HepG2 (cell line): ENCODE measurements around the gene TSPAN18. TPM values are rescaled to one million over a fixed set of nuclear protein-coding genes. Genes with fewer than 3 reads are reported as not detected.
A peak's percentile ranks its signal among the peaks of the same experiment; 100 is the strongest.

Experiments
- ATAC-seq: fragments of 200-7000 bp; cut with Tn5 transposase; 3 replicates; pipeline ENCODE4 v1.9.1; 2020; ENCODE audit warnings: mild to moderate bottlenecking, moderate library complexity
- Bru-seq: library from RNA; stranded (reverse); fragments of 400-500 nt; gene quantifications from one replicate; lab custom pipeline; 2021; lab: Mats Ljungman, UMichigan
- BruChase-seq, 2 experiments: library from RNA; stranded (reverse); fragments of 400-500 nt; gene quantifications; one replicate each; lab custom pipeline; 2021; lab: Mats Ljungman, UMichigan
- BruUV-seq: library from RNA; stranded (reverse); fragments of 400-500 nt; replicated peaks from 2 replicates; lab custom pipeline; 2021; lab: Mats Ljungman, UMichigan
- CTCF ChIA-PET: fragments of 300-600 bp; formaldehyde crosslinking; extraction: SDS; loops from one replicate; lab custom pipeline; 2021; ENCODE audit warnings: low total read pairs, inconsistent platforms, low intra/inter-chr PET ratio; lab: Yijun Ruan, JAX
- POLR2A ChIA-PET: fragments of 350-600 bp; sonication (Branson Sonifier 250); formaldehyde crosslinking; loops from one replicate; lab custom pipeline; 2020; ENCODE audit warnings: antibody characterized with exemption, inconsistent platforms; lab: Yijun Ruan, JAX
- DNase-seq: peaks from one replicate; pipeline ENCODE4 v3.0.0-alpha.2; 2015; ENCODE audit warnings: low spot score
- FAIRE-seq: peaks from 3 replicates; lab custom pipeline; 2011; peaks lifted over from hg19 to GRCh38; lab: Jason Lieb, UNC
- H2AFZ ChIP-seq: one replicate; pipeline ENCODE4 v1.6.1; 2011; ENCODE audit warnings: low read length, inconsistent platforms
- H3K27ac ChIP-seq: fragments of 300-600 bp; 3 replicates; pipeline ENCODE4 v1.8.0; 2011; ENCODE audit warnings: mixed run types, mild to moderate bottlenecking, mixed read lengths, low read length, inconsistent platforms; ENCODE audit not compliant: insufficient read depth; ENCODE audit errors: extremely low read length
- H3K27me3 ChIP-seq, 2 experiments: fragments of 200-600 bp in 1 of 2; 2 replicates in 1 of 2; 3 replicates in 1 of 2; pipeline versions ENCODE4 v1.6.0 to v1.8.0; 2011; ENCODE audit warnings: low read length in 2 of 2, mild to moderate bottlenecking in 2 of 2, moderate library complexity in 2 of 2, inconsistent platforms in 1 of 2; ENCODE audit not compliant: insufficient read depth in 2 of 2, control insufficient read depth in 1 of 2
- H3K36me3 ChIP-seq, 2 experiments: fragments of 200-600 bp in 1 of 2; replicated peaks in 1 of 2; 2 replicates in 1 of 2; 3 replicates in 1 of 2; pipeline versions ENCODE4 v1.5.1 to v1.8.0; 2011; ENCODE audit warnings: low read length in 2 of 2, inconsistent platforms in 1 of 2; ENCODE audit not compliant: insufficient read depth in 2 of 2, control insufficient read depth in 1 of 2
- H3K4me1 ChIP-seq: 2 replicates; pipeline ENCODE4 v1.5.1; 2012; ENCODE audit warnings: low read length, inconsistent platforms; ENCODE audit not compliant: insufficient read depth
- H3K4me2 ChIP-seq: 2 replicates; pipeline ENCODE4 v1.6.0; 2011; ENCODE audit warnings: low read depth, low read length, inconsistent platforms
- H3K4me3 ChIP-seq, 3 experiments: fragments of 200-600 bp in 1 of 3; sonication (generic), shearing (Covaris generic) in 1 of 3; replicated peaks in 1 of 3; 2 replicates each; pipeline ENCODE4 v1.5.1; 2011 to 2016; ENCODE audit warnings: low read length in 3 of 3, inconsistent platforms in 2 of 3, low read depth in 2 of 3, mild to moderate bottlenecking in 2 of 3, control low read depth in 1 of 3, mixed read lengths in 1 of 3; ENCODE audit not compliant: insufficient read depth in 1 of 3
- H3K79me2 ChIP-seq: one replicate; pipeline ENCODE4 v1.6.1; 2011; ENCODE audit warnings: low read length, inconsistent platforms; ENCODE audit not compliant: insufficient read depth
- H3K9ac ChIP-seq: 2 replicates; pipeline ENCODE4 v1.6.0; 2011; ENCODE audit warnings: mild to moderate bottlenecking, low read depth, low read length, inconsistent platforms; ENCODE audit not compliant: insufficient read depth
- H3K9me3 ChIP-seq: 2 replicates; pipeline ENCODE4 v1.5.1; 2012; ENCODE audit warnings: mild to moderate bottlenecking, low read length
- H4K20me1 ChIP-seq: 2 replicates; pipeline ENCODE4 v1.6.0; 2011; ENCODE audit warnings: inconsistent platforms, mild to moderate bottlenecking, low read length, moderate library complexity; ENCODE audit not compliant: insufficient read depth
- ARHGAP35 ChIP-seq: sonication (generic); formaldehyde crosslinking; IDR thresholded peaks from 2 replicates; pipeline ENCODE4 v1.9.0; 2022; ENCODE audit warnings: mild to moderate bottlenecking, inconsistent platforms, moderate library complexity, missing genetic modification reagents, borderline replicate concordance
- ASH2L ChIP-seq: fragments of 300-600, 200-600 bp; sonication (generic); IDR thresholded peaks from 2 replicates; pipeline ENCODE4 v1.7.0; 2017; ENCODE audit warnings: low read depth, mild to moderate bottlenecking, moderate library complexity, mixed read lengths, low read length; ENCODE audit not compliant: insufficient read length
- ESRRA ChIP-seq: sonication (generic); formaldehyde crosslinking; IDR thresholded peaks from 2 replicates; pipeline ENCODE4 v1.5.1; 2020; ENCODE audit warnings: mild to moderate bottlenecking, low read depth, missing genetic modification reagents
- REPIN1 ChIP-seq: sonication (generic); formaldehyde crosslinking; IDR thresholded peaks from 2 replicates; pipeline ENCODE4 v1.8.0; 2022; ENCODE audit warnings: missing genetic modification reagents, low read depth, mild to moderate bottlenecking, borderline replicate concordance
- SRY ChIP-seq: sonication (generic); formaldehyde crosslinking; IDR thresholded peaks from 2 replicates; pipeline ENCODE4 v1.8.0; 2022; ENCODE audit warnings: mild to moderate bottlenecking, missing genetic modification reagents
- TSC22D2 ChIP-seq: sonication (generic); formaldehyde crosslinking; IDR thresholded peaks from 2 replicates; pipeline ENCODE4 v1.5.1; 2020; ENCODE audit warnings: missing genetic modification reagents, mild to moderate bottlenecking, borderline replicate concordance
- ZFP36L1 ChIP-seq: sonication (generic); formaldehyde crosslinking; IDR thresholded peaks from 2 replicates; pipeline ENCODE4 v1.8.0; 2022; ENCODE audit warnings: mild to moderate bottlenecking, missing genetic modification reagents, moderate library complexity
- ZMYM4 ChIP-seq: sonication (generic); formaldehyde crosslinking; IDR thresholded peaks from 2 replicates; pipeline ENCODE4 v1.8.1; 2023; ENCODE audit warnings: mild to moderate bottlenecking, missing genetic modification reagents
- ZNF672 ChIP-seq: sonication (generic); formaldehyde crosslinking; IDR thresholded peaks from 2 replicates; pipeline ENCODE4 v1.8.1; 2022; ENCODE audit warnings: missing genetic modification reagents
- ZXDC ChIP-seq: sonication (generic); formaldehyde crosslinking; IDR thresholded peaks from 2 replicates; pipeline ENCODE4 v1.5.0; 2020; ENCODE audit warnings: mild to moderate bottlenecking, missing genetic modification reagents
- WGBS: methylation state at CpG from one replicate; pipeline ENCODE4 v1.1.6; 2017; ENCODE audit warnings: low lambda C conversion rate; 5-methylcytosine and 5-hydroxymethylcytosine counted together
- in situ Hi-C: cut with HindIII; loops from 2 replicates; pipeline ENCODE4 v1.10.0; 2017; ENCODE audit warnings: low pct_unique_long_range_greater_than_20kb; ENCODE audit not compliant: extremely low pct_ligation_motif_present
- intact Hi-C: fragments of 100-400 bp; cut with micrococcal nuclease; formaldehyde crosslinking; loops from one replicate; pipeline ENCODE4 v1.10.0; 2022; ENCODE audit not compliant: unreplicated experiment
- long read RNA-seq, 2 experiments: library from RNA in 1 of 2; library from polyadenylated mRNA in 1 of 2; stranded (forward) in 1 of 2; unstranded in 1 of 2; transcript quantifications; one replicate each; pipeline ENCODE4 v2.0.0, GENCODE V29; 2019 to 2022
- polyA minus RNA-seq, 3 experiments: library from RNA; depleted of rRNA, polyadenylated mRNA; stranded (reverse); fragments of >200 nt; gene quantifications; 2 replicates each; pipeline ENCODE4 v1.2.3, GENCODE V29; 2011; ENCODE audit warnings: low replicate concordance in 1 of 3
- polyA plus RNA-seq, 8 experiments: library from polyadenylated mRNA; depleted of rRNA in 3 of 8; stranded (reverse) in 7 of 8; unstranded in 1 of 8; fragments of >200 nt; fragmentation: Illumina TruSeq in 4 of 8; extraction: Trizol in 4 of 8; gene quantifications; 2 replicates each; pipeline versions ENCODE4 v1.2.1 to v1.2.3, GENCODE V29; 2011 to 2016; ENCODE audit warnings: low read depth in 4 of 8, missing spikeins in 1 of 8, mixed read lengths in 1 of 8; ENCODE audit not compliant: insufficient read depth in 1 of 8
- total RNA-seq, 5 experiments: library from RNA; depleted of rRNA; stranded (reverse); fragments of >200 nt; fragmentation: Illumina TruSeq; extraction: Trizol; gene quantifications; 2 replicates each; pipeline ENCODE4 v1.2.3, GENCODE V29; 2016; ENCODE audit warnings: low read depth in 1 of 5
- TF ChIP-seq, protein P1 (sequence below): sonication (generic); formaldehyde crosslinking; IDR thresholded peaks from 2 replicates; pipeline ENCODE4 v1.4.0; 2020; ENCODE audit warnings: mild to moderate bottlenecking, low read depth, missing genetic modification reagents

Gene TSPAN18, protein sequence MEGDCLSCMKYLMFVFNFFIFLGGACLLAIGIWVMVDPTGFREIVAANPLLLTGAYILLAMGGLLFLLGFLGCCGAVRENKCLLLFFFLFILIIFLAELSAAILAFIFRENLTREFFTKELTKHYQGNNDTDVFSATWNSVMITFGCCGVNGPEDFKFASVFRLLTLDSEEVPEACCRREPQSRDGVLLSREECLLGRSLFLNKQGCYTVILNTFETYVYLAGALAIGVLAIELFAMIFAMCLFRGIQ
- total RNA-seq (2016; rRNA removed; fragmentation: Illumina TruSeq; extraction: Trizol) (not detected in 2 replicates), polyA plus RNA-seq (2011; rRNA removed) (not detected in 2 replicates), polyA minus RNA-seq (2011; rRNA and poly(A)+ RNA removed; ENCODE audit: low replicate concordance) (not detected in 2 replicates), Bru-seq, nascent RNA (not detected), BruChase-seq, experiment 1, labeled RNA remaining after a 6-hour chase (percentile 1 among the genes with signal in this experiment), BruChase-seq, experiment 2, labeled RNA remaining after a 2-hour chase (percentile 0 among the genes with signal in this experiment)
- not detected in 2 replicates for total RNA-seq (2016; cell fraction: cytosol; rRNA removed; fragmentation: Illumina TruSeq; extraction: Trizol; ENCODE audit: low read depth)
- not detected in 2 replicates for total RNA-seq (2016; cell fraction: insoluble cytoplasmic fraction; rRNA removed; fragmentation: Illumina TruSeq; extraction: Trizol)
- total RNA-seq (2016; cell fraction: membrane; rRNA removed; fragmentation: Illumina TruSeq; extraction: Trizol) = not detected in 2 replicates
- total RNA-seq (2016; cell fraction: nucleus; rRNA removed; fragmentation: Illumina TruSeq; extraction: Trizol) = not detected in 2 replicates
- not detected in 2 replicates for polyA plus RNA-seq (2011; cell fraction: cytosol; rRNA removed)
- polyA plus RNA-seq (2011; cell fraction: nucleus; rRNA removed) = not detected in 2 replicates
- not detected in 2 replicates for polyA plus RNA-seq (2012)
- polyA plus RNA-seq (2016; cell fraction: cytosol; fragmentation: Illumina TruSeq; extraction: Trizol; ENCODE audit: low read depth) = not detected in 2 replicates
- polyA plus RNA-seq (2016; cell fraction: insoluble cytoplasmic fraction; fragmentation: Illumina TruSeq; extraction: Trizol; ENCODE audit: low read depth) = not detected in 2 replicates
- polyA plus RNA-seq (2016; cell fraction: membrane; fragmentation: Illumina TruSeq; extraction: Trizol; ENCODE audit: low read depth) = not detected in 2 replicates
- not detected in 2 replicates for polyA plus RNA-seq (2016; cell fraction: nucleus; fragmentation: Illumina TruSeq; extraction: Trizol; ENCODE audit: insufficient read depth, low read depth)
- not detected in 2 replicates for polyA minus RNA-seq (2011; cell fraction: cytosol; rRNA and poly(A)+ RNA removed)
- not detected in 2 replicates for polyA minus RNA-seq (2011; cell fraction: nucleus; rRNA and poly(A)+ RNA removed)
- long read RNA-seq, experiment 1 = 0 reads
- long read RNA-seq, experiment 2 = 0 reads

DNA sequence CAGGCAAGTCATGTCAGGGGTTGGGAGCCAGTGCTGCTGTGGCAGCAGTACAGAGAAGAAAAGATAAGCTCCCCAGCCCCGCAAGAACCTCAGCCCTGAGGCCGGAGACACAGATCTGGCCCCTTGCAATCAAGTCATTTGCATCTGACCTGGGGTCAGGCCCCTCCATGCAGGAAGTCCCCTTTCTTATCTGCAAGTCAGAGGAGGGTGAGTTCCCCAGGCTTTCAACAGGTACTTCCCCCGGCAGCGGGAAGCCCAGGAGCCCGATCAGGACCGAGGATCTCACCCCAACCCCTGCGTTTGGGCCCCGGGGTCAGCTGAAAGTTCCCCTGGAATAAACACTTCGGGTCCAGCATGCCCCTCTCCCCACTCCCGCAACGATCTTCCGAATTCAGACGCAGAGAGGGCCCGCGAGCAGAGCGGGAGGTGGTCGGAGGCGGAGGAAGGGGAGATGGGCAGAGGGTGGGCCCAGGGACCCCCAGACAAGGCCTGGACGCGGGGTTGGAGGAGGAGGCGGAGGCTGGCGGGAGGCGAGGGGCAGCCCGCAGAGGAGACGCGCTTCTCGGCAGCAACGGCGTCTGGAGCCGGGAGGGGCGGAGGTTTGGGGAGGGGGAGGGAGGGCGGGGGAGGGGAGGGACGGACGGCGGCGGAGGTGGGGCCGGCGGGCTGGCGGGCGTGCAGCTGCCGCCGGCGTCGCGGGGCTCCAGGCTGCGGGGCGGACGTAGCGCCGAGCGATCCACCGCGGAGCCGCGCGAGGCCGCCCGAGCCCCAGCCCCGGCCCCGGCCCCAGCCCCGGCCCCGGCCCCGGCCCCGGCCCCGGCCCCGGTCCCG is at the start of gene TSPAN18:
TSS of gene TSPAN18 (plus strand) at position 680 of the 831 bp plus-strand sequence. CDS start 179,455 bp downstream, outside the sequence.
- H3K9ac ChIP-seq = no peak within 1 kb of the TSS
- intact Hi-C loops (loop anchor here (5.0 kb wide), 1 partner anchor 186 kb away; no protein-coding TSS in a partner anchor), in situ Hi-C loops (loop anchor here (5.0 kb wide), 1 partner anchor 166 kb away; no protein-coding TSS in a partner anchor)
- peaks cover 7 to 36% of the 10 kb centered on the region in 2 experiments; a peak in 4 of 5 replicates for H3K27me3 ChIP-seq
- peak; percentile 18; the same call in 2 of the 3 replicates for ATAC-seq
- H2AFZ ChIP-seq = no peak within 1 kb of the TSS
- H4K20me1 ChIP-seq = no peaks in the 10 kb centered on the region
- peak within 1 kb of the TSS; percentile 27; the same call in 1 of the 2 replicates for H3K4me2 ChIP-seq
- ChIA-PET POLR2A (no interaction called here), CTCF (no interaction called here)
- no peak for FAIRE-seq
- no peak for DNase-seq
- H3K36me3 ChIP-seq = no peaks in the 10 kb centered on the region
- H3K79me2 ChIP-seq = no peaks in the 10 kb centered on the region
- peaks cover 5% of the 10 kb centered on the region for H3K4me1 ChIP-seq
- TF ChIP-seq SRY (CRISPR knock-in tag) (no peak), ARHGAP35 (CRISPR knock-in tag) (no peak), ASH2L (no peak), REPIN1 (CRISPR knock-in tag) (no peak), ZXDC (CRISPR knock-in tag) (no peak), ZFP36L1 (no peak), ZNF672 (CRISPR knock-in tag) (no peak), ESRRA (CRISPR knock-in tag) (no peak), ZMYM4 (CRISPR knock-in tag) (no peak), TSC22D2 (CRISPR knock-in tag) (no peak)
- TF ChIP-seq, protein P1, sequence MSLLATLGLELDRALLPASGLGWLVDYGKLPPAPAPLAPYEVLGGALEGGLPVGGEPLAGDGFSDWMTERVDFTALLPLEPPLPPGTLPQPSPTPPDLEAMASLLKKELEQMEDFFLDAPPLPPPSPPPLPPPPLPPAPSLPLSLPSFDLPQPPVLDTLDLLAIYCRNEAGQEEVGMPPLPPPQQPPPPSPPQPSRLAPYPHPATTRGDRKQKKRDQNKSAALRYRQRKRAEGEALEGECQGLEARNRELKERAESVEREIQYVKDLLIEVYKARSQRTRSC (CRISPR knock-in tag) = no peak
- no peak within 1 kb of the TSS for H3K27ac ChIP-seq
- H3K4me3 ChIP-seq = peak within 1 kb of the TSS in 1 of 3 experiments; percentile 33; a peak in 1 of 6 replicates
- H3K9me3 ChIP-seq = no peaks in the 10 kb centered on the region
- BruUV-seq = no TSS peak
- WGBS = 37% methylated on average over 24 of the region's 67 CpGs
